Right ventricle myocardium inferior (tissue), 1 donor: Measurements from ENCODE around the gene MYO3B. TPM values are rescaled to one million over a fixed set of nuclear protein-coding genes. Genes with fewer than 3 reads are reported as not detected.
"Not testable (repeated sequence)": the region's sequence is repeated elsewhere in the genome, so short reads cannot be mapped to it uniquely, and the experiment has no call there.

Source experiments
- ATAC-seq: fragments of 200-7000 bp; cut with Tn5 transposase; one replicate; pipeline ENCODE4 v1.9.1; 2020; ENCODE audit warnings: mild to moderate bottlenecking, moderate library complexity
- DNase-seq: peaks from one replicate; pipeline ENCODE4 v3.0.0; 2021; ENCODE audit errors: missing footprints
- intact Hi-C: fragments of 100-400 bp; cut with DNase I; formaldehyde crosslinking; loops from one replicate; pipeline ENCODE4 v1.11.0; 2022
- total RNA-seq: library from RNA; stranded (reverse); fragmentation: NEBNext Ultra II Directional; extraction: Animal tissue kit (Norgen Biotek cat#: 25700); gene quantifications from one replicate; pipeline ENCODE4 v1.2.1, GENCODE V29; 2021
- donor health status: DM: no; HTN: yes; CAD: no; lungs with severe emphysema.

Gene MYO3B
- total RNA-seq, 1 donor from 2014 or later = not detected

DNA sequence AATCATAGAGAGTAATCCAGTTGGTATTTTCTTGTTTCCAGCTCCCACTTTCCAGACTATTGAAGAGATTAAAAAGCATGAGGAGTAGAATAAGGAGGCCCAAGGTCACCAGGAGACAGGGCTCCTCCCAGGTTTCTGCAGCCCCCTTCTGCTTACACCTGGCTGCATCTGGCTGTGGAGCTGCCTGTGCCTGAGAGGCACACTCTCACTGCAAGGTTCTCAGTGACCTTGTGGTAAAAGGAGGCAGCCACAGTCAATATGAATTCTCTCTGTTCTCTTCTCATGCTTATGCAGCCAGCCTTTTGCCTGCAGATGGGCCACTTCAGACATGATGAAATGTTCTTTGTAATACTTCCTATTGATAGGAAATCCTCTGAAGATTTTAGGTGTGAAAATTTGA is 233.7 kb downstream of the MYO3B start:
- intact Hi-C loops = no loop called here
- DNase-seq (no peak), ATAC-seq (no peak)

GRCh38 chr2:170420961-170421687 is 243.2 kb downstream of the MYO3B start:
- intact Hi-C loops = no loop called here
- ATAC-seq = no peak

GRCh38 chr2:170423919-170424318 is 246.0 kb downstream of the MYO3B start:
- DNase-seq = no peak
- no peak for ATAC-seq
- intact Hi-C loops = no loop called here

More at GRCh38 chr2:170420961-170421687, 243.2 kb downstream of the MYO3B start:
- no peak for DNase-seq

DNA sequence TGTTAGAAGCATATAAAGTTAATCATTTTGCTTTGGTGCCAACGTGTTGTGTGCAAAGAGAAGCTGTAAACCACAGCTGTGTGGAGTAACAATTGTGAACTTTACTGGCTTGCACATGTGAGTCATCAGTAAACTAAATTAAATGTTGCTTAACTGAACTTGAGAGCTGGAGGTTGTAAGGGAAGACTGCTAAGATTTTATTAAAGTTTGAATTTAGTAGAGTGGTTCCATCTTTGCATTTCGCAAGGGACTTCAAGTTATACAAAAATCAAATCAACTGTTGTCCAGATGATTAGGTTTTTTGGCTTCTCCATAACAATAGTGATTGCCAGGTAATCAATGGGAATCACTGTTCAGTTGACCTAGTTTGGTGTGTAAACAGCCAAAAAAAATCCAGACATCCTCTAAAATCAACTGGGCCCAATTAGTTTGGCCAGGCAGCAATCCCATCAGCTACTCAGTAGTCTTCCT is 247.4 kb downstream of the MYO3B start:
- intact Hi-C loops = no loop called here
- ATAC-seq = no peak
- DNase-seq = no peak

DNA sequence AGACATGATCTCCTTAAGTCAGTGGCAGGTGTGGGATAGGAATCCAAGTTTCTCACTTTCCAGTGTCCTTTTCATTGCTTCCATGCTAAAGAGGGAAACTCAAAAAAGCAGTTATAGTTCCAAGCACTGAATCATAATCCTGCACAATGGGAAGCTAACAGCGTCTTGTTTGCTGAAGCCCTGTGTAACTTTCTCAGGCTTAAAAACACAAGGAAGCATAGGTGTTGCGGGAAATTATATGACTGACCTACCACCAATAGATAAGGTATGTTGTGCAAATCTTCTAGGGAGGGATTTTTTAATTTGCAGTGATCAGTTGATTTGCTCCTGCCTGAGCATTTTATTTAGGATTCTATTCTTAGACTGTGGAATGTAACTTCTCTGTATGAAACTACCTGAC is 250.9 kb downstream of the MYO3B start:
- DNase-seq (no peak), ATAC-seq (no peak)
- intact Hi-C loops = no loop called here

DNA sequence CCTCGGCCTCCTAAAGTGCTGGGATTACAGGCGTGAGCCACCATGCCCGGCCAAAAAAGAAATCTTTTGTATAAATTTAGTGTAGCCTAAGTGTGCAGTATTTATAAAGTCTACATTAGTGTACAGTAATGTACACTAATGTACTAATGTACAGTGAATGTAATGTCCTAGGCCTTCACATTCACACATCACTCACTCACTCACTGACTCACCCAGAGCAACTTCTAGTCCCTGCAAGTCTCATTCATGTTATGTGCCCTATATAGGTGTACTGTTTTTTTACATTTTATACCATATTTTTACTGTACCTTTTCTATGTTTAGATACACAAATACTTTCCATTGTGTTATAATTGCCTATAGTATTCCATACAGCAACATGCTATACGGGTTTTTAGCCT is 254.9 kb downstream of the MYO3B start:
- no peak for DNase-seq
- no peak for ATAC-seq
- intact Hi-C loops = no loop called here

GRCh38 chr2:170433448-170433847 is 255.5 kb downstream of the MYO3B start:
- DNase-seq (no peak), ATAC-seq (no peak)
- intact Hi-C loops = no loop called here

DNA sequence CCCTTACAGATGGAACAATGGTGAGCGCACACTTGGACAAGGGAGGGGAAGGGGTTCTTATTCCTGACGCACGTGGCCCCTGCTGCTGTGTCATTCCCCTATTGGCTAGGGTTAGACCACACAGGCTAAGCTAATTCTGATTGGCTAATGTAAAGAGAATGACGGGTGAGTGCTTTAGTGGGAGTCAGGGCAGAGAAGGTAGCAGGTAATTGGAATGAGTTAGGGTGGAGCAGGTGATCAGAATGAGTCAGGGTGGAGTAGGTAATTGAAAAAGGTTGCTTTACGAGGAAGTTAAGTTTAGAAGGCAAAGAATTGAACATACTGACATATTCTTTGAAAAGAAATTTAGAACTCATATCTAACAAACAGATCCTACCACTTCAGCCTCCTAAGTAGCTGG is 256.4 kb downstream of the MYO3B start:
- DNase-seq, intact Hi-C loops, ATAC-seq: not testable (repeated sequence)

DNA sequence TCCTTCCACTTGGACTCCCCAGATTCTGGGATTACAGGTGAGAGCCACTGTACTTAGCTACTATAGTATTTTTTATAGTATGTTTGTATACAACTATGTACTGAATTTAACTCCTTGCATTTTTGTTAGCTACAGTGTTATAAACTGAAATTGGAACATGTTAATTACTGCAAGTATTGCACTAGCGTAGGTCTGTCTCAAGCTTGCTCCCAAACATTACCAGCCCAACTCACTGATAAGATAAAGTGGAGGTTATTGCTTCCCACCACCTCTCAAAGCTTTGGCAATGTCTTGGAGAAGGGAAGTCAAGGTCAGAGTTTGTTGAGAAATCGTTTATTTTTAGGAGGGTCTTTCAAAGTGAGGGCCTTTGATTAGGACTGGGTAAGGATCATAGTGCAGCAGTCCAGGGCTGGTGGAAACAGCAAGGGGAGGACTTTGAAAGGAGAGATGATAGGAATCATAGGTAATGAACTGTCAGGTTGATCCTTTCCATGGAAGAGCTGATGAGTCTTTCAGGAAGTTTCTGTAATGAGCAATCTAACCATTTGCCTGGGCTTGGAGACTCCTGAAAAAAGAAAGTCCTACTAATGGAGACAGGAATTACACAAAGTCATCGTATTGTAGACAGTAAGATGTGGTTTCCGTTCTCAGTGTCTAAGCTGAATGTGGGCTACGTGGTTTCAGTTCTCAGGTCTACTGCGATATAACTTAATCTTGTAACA is 257.1 kb downstream of the MYO3B start:
- ATAC-seq (no peak), DNase-seq (no peak)
- intact Hi-C loops = no loop called here

GRCh38 chr2:170436077-170436943 is 258.4 kb downstream of the MYO3B start:
- DNase-seq = no peak
- no peak for ATAC-seq
- intact Hi-C loops = no loop called here

- DNase-seq = no peak
- intact Hi-C loops = no loop called here
- no peak for ATAC-seq
Observed at GRCh38 chr2:170446078-170446477, 268.1 kb downstream of the MYO3B start.

- DNase-seq (no peak), ATAC-seq (no peak)
- intact Hi-C loops = no loop called here
Observed at GRCh38 chr2:170449034-170449433, 271.1 kb downstream of the MYO3B start.

DNA sequence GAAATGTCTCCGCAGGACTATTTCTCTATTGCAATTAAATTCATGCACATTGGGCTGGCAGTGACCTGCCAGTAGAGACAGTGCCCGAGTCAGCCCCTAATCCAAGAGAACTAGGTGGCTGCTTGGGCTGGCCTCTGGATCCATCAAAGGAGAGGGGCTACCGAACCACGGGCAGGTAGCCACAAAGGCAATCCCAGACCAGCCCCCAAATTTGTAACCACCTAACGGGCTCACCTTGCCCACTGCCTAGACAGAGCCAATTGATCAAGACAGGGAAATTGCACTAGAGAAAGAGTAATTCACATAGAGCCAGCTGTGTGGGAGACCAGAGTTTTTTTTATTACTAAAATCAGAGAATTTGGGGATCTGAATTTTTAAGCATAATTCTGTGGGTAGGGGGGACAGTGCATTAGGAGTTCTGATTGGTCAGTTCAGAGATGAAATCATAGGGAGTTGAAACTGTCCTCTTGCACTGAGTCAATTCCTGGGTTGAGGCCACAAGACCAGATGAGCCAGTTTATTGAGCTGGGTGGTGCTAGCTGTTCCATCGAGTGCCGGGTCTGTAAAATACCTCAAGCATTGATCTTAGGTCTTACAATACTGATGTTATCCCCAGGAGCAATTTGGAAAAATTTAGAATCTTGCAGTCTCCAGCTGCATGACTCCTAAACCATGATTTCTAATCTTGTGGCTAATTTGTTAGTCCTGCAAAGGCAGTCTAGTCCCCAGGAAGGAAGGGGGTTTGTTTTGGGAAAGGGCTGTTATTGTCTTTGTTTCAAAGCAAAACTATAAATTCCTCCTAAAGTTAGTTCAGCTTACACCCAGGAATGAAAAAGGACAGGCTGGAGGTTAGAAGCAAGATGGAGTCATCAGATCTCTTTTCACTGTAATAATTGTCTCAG is 276.8 kb downstream of the MYO3B start:
- intact Hi-C loops = no loop called here
- no peak for DNase-seq

GRCh38 chr2:170455617-170456426 is 277.9 kb downstream of the MYO3B start:
- intact Hi-C loops = no loop called here
- no peak for DNase-seq
- ATAC-seq = no peak

More for the DNA sequence above, 276.8 kb downstream of the MYO3B start:
- no peak for ATAC-seq

- intact Hi-C loops = no loop called here
- no peak for ATAC-seq
- DNase-seq = no peak
Observed at GRCh38 chr2:170456914-170457313, 279.0 kb downstream of the MYO3B start.

- intact Hi-C loops = no loop called here
- DNase-seq = no peak
- ATAC-seq = no peak
Observed at GRCh38 chr2:170457742-170458141, 279.8 kb downstream of the MYO3B start.

- intact Hi-C loops = no loop called here
- DNase-seq (no peak), ATAC-seq (no peak)
Observed at GRCh38 chr2:170461889-170462288, 283.9 kb downstream of the MYO3B start.
